Fibroblast of lung (primary cell): ENCODE data around the gene KIAA1191.

Experiments
- EZH2 ChIP-seq: IDR thresholded peaks from 2 replicates; pipeline ENCODE4 v1.5.1; 2012; ENCODE audit warnings: low read length, control low read depth, mild to moderate bottlenecking; ENCODE audit errors: missing control alignments
- TF ChIP-seq, protein P1 (sequence below), 2 donors: IDR thresholded peaks in 1 of 2; conservative IDR thresholded peaks in 1 of 2; 1 replicate in 1 of 2; 2 replicates in 1 of 2; pipeline ENCODE4 v1.5.1; 2011 to 2012; ENCODE audit warnings: low read length in 2 of 2, control low read depth in 1 of 2, inconsistent platforms in 1 of 2, low read depth in 1 of 2, mild to moderate bottlenecking in 1 of 2

DNA sequence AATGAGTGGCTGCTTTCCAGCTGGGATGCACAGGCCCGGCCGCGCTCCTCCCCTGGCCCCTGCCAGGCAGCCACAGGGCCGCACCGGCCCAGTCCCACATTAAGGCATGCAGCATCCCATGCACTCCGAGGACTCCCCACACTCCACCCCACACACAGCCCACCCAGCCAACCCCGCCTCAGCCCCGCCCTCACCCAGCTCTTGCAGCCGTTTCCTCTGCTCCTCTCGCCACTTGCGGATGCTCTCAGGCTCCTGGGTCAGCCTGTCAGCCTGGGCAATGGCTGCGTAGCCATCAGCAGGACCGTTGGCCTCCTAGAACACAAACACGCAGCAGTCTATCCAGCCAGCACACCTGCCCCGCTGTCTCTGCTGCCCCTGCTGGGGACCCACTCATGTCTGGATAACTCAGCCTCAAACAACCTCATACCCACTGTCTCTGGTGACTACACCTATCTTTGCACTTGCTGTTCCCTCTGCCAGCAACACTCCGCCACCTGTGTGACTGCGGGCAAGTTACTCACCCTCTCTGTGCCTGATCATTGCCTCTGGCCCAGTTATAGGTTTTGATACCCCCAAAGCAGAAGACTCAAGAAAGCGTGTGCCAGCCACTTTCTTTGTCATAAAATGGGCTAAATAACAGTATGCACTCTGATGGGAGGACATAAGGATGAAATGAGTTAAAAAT is 36.3 kb upstream of the KIAA1191 start:
- TF ChIP-seq, protein P1, sequence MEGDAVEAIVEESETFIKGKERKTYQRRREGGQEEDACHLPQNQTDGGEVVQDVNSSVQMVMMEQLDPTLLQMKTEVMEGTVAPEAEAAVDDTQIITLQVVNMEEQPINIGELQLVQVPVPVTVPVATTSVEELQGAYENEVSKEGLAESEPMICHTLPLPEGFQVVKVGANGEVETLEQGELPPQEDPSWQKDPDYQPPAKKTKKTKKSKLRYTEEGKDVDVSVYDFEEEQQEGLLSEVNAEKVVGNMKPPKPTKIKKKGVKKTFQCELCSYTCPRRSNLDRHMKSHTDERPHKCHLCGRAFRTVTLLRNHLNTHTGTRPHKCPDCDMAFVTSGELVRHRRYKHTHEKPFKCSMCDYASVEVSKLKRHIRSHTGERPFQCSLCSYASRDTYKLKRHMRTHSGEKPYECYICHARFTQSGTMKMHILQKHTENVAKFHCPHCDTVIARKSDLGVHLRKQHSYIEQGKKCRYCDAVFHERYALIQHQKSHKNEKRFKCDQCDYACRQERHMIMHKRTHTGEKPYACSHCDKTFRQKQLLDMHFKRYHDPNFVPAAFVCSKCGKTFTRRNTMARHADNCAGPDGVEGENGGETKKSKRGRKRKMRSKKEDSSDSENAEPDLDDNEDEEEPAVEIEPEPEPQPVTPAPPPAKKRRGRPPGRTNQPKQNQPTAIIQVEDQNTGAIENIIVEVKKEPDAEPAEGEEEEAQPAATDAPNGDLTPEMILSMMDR (conservative IDR thresholded peaks at IDR 0.05 in 1 of 2, IDR thresholded peaks at IDR 0.05 in 1 of 2; ENCODE audit: low read depth in 1 of 2, low read length in 2 of 2) = no peak
- no peak for TF ChIP-seq EZH2
